Ishikawa (cell line): ENCODE results near the gene PGF.

Experiments used
- EGR1 ChIP-seq: IDR thresholded peaks from 2 replicates; pipeline ENCODE4 v1.6.1; 2012
- EP300 ChIP-seq: IDR thresholded peaks from 2 replicates; pipeline ENCODE4 v1.6.1; 2012; ENCODE audit warnings: borderline replicate concordance
- MAX ChIP-seq: IDR thresholded peaks from 2 replicates; pipeline ENCODE4 v1.6.1; 2012
- RAD21 ChIP-seq: IDR thresholded peaks from 2 replicates; pipeline ENCODE4 v1.6.1; 2012; ENCODE audit warnings: low read depth
- TAF1 ChIP-seq: IDR thresholded peaks from 2 replicates; pipeline ENCODE4 v1.6.1; 2012; ENCODE audit warnings: low read depth, mild to moderate bottlenecking
- TCF12 ChIP-seq: IDR thresholded peaks from 2 replicates; pipeline ENCODE4 v1.6.1; 2012; ENCODE audit warnings: low read depth
- USF1 ChIP-seq: IDR thresholded peaks from 2 replicates; pipeline ENCODE4 v1.6.1; 2012
- YY1 ChIP-seq: IDR thresholded peaks from 2 replicates; pipeline ENCODE4 v1.6.1; 2012; ENCODE audit warnings: low read depth
- TF ChIP-seq, protein P1 (sequence below): IDR thresholded peaks from 2 replicates; pipeline ENCODE4 v1.6.1; 2012; ENCODE audit warnings: low read depth, mild to moderate bottlenecking

- no peak for TF ChIP-seq MAX
- no peak for TF ChIP-seq USF1
- TF ChIP-seq EP300: no peak
- no peak for TF ChIP-seq TAF1
- TF ChIP-seq RAD21: no peak
- TF ChIP-seq TCF12: no peak
- no peak for TF ChIP-seq EGR1
- TF ChIP-seq, protein P1, sequence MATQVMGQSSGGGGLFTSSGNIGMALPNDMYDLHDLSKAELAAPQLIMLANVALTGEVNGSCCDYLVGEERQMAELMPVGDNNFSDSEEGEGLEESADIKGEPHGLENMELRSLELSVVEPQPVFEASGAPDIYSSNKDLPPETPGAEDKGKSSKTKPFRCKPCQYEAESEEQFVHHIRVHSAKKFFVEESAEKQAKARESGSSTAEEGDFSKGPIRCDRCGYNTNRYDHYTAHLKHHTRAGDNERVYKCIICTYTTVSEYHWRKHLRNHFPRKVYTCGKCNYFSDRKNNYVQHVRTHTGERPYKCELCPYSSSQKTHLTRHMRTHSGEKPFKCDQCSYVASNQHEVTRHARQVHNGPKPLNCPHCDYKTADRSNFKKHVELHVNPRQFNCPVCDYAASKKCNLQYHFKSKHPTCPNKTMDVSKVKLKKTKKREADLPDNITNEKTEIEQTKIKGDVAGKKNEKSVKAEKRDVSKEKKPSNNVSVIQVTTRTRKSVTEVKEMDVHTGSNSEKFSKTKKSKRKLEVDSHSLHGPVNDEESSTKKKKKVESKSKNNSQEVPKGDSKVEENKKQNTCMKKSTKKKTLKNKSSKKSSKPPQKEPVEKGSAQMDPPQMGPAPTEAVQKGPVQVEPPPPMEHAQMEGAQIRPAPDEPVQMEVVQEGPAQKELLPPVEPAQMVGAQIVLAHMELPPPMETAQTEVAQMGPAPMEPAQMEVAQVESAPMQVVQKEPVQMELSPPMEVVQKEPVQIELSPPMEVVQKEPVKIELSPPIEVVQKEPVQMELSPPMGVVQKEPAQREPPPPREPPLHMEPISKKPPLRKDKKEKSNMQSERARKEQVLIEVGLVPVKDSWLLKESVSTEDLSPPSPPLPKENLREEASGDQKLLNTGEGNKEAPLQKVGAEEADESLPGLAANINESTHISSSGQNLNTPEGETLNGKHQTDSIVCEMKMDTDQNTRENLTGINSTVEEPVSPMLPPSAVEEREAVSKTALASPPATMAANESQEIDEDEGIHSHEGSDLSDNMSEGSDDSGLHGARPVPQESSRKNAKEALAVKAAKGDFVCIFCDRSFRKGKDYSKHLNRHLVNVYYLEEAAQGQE: no peak
- TF ChIP-seq YY1: no peak
These were observed 23.1 kb upstream of the PGF start for GRCh38 chr14:74978416-74978947.
